RPMI8226 (cell line): ENCODE data around the gene ARL6IP6.
"Not testable (repeated sequence)": the region's sequence is repeated elsewhere in the genome, so short reads cannot be mapped to it uniquely, and the experiment has no call there.

ENCODE experiments used
- DNase-seq: peaks from one replicate; pipeline ENCODE4 v3.0.0-alpha.2; 2015

ARL6IP6 gene

GRCh38 chr2:152723918-152724317, 5.5 kb downstream of the ARL6IP6 start:
- no peak for DNase-seq

GRCh38 chr2:152729844-152730243, 11.4 kb downstream of the ARL6IP6 start:
- no peak for DNase-seq

DNA sequence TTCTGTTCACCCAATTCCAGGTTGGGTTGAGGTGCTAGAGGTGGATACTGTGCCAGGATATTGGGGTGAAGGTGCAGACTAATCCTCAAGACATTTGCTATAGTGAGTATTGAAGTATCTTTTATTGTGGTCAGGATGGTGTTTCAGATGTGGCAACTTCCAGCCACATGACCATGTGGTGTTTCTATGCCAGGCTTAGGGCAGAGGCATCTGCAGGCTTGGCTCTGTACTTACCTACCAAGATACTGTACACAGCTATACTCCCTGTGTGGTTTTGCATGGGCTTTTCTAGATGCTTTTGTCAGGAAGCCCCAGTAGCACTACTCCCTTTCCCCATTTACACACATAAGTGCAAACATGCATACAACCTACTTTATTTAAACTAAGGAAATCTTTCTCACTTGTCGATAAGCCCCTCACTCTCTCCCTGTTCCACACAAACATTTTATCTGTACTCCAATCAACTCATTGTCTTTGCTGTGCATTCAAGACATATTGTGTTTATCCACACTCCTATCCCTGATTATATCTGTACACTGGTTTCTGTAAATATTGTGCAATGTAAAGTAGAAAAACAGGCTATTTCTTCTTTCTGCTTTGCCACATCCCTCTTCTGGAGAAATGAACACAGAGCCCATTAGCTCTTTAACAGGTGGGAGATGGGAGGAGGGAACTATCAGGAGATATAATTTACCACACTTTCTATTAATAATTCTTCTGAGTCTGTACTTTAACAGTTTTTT, 12.3 kb downstream of the ARL6IP6 start:
- no peak for DNase-seq

DNA sequence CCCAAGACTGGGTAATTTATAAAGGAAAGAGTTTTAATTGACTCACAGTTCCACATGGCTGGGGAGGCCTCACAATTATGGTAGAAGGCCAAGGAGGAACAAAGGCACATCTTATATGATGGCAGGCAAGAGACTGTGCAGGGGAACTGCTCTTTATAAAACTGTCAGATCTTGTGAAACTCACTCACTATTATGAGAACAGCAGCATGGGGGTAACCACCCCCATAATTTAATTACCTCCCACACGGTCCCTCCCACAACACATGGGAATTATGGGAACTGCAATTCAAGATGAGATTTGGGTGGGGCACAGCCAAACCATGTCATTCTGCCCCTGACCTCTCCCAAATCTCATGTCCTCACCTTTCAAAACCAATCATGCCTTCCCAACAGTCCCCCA, 19.1 kb downstream of the ARL6IP6 start:
- DNase-seq, result not testable (repeated sequence)

- no peak for DNase-seq
Measured at GRCh38 chr2:152738438-152738837, 20.0 kb downstream of the ARL6IP6 start.

- DNase-seq, result not testable (repeated sequence)
Measured at GRCh38 chr2:152739705-152740104, 21.3 kb downstream of the ARL6IP6 start.

DNA sequence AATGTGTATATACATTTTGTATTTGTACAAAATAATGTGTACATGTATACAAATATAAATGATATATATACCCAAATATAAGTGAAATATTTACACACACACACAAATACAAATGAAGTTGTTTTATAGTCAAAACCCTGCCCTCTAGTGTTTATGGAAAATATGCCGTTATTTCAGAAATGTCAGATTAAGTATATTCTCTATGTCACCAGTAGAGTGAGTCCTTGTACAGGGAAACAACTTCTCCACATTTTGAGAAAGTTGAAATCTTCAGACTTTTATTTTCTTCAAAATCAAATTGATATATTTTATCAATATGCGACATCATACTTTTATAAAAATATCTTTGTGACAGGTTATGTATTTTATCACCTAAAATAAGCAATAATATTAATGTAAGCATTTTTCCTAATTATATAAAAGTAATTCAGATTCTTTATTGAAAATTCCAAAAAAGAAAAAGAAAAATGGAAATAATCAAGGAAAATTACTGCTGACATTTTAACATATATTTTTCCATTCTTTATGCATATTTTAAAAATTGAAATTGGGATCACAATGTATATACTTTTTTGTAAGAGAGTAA, 22.4 kb downstream of the ARL6IP6 start:
- DNase-seq, result peak; percentile 52

DNA sequence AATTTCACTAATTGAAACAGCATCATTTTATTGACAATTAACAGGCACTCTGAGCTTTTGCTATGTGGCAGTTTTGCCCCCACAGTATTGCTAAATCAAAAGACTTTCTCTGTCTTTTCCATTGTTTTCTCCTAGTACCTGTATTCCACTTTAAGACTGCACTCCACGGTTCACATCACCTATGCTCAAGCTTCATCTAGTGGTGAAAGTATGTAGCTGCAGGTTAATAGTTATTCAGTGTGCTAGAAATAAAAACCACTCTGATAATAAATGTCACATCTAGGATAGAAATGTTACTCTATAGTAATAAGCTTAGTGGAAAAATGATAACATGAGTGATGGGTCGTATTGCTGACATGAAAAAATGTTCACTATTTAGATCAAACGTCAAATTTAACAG, 24.6 kb downstream of the ARL6IP6 start:
- peak; percentile 13 for DNase-seq

- not testable (repeated sequence) for DNase-seq
Measured at GRCh38 chr2:152747751-152748150, 29.3 kb downstream of the ARL6IP6 start.

- DNase-seq, result peak; percentile 21
Measured at GRCh38 chr2:152755029-152755428, 36.6 kb downstream of the ARL6IP6 start.

GRCh38 chr2:152759290-152760072, 41.1 kb downstream of the ARL6IP6 start:
- DNase-seq, result no peak

GRCh38 chr2:152761214-152761613, 42.8 kb downstream of the ARL6IP6 start:
- DNase-seq, result no peak

- DNase-seq, result no peak
Measured at GRCh38 chr2:152762202-152762601, 43.8 kb downstream of the ARL6IP6 start.

- DNase-seq, result not testable (repeated sequence)
Measured at GRCh38 chr2:152763208-152763607, 44.8 kb downstream of the ARL6IP6 start.

DNA sequence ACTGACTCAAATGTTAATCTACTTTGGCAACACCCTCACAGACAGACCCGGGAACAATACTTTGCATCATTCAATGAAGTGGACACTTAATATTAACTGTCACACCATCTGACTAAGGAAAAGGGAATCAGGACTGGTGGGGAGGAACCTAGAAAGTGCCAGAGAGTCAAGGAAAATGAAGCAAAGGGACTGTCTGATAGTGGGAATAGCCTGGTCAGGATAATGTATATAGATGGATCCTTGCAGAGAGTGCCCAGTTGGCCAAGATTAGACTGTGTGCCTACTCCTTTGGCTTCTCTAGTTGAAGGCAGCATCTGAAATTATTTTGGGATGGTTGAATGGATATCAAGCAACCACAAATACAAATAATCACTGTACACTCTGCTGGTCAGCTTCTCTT, 45.2 kb downstream of the ARL6IP6 start:
- DNase-seq, result no peak

GRCh38 chr2:152766928-152767327, 48.5 kb downstream of the ARL6IP6 start:
- DNase-seq, result no peak

GRCh38 chr2:152781175-152781574, 62.8 kb downstream of the ARL6IP6 start:
- DNase-seq, result no peak

DNA sequence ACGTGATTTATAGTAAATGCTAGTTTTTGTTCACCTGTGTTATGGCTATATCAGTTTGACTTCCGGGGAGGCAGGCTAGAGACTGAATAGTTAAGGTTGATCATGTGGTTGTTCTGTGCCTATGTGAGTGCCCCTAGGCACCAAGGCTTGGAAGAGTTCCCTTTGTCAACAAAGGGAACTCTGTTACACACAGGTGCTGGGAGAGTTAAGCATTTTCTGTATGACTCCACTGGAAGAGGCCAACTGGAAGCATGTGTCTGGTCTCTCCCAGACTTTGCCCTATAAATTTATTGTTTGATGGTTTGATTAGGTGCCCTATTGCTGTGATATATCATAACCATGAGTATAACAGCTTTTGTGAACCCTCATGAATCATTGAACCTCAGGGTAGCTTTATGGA, 63.8 kb downstream of the ARL6IP6 start:
- no peak for DNase-seq

- DNase-seq, result no peak
Measured at GRCh38 chr2:152790883-152791282, 72.5 kb downstream of the ARL6IP6 start.

DNA sequence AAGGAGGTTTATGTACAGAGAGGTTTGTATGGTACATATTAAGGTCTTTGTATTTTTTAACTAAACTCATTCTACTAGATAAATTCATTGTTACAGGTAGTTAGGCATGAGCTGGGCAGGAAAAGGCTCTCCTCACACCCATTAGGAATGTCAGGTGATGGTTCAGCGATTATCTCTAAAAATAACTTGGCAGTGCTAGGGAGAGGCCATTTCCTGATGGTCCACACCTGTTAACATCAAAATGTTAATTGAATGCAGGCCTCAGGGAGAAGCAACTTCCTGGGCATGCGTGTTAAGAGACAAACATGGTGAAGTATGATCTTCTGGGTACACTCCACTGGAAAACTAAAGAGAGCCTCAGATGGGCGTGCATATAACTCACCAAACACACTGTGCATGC, 73.6 kb downstream of the ARL6IP6 start:
- DNase-seq, result no peak

DNA sequence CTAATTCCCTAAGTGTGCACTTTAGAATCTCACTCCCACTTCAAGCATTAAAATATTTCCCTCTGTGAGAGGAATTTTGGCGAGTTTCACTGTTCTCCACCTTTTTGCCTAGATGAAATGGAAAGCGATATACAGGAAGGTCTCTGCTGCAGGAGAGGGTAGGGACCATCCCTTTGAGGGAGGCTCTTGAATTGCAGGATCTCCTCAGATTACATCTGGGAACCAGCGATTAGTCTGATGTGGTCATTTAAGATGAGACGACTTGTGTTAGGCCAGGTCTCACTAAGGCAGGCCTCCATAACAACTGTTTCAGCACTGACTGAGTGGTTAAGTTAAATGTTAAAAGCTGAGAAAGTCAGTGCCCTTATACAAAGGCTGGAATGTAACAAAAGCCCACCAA, 74.6 kb downstream of the ARL6IP6 start:
- DNase-seq, result no peak

GRCh38 chr2:152796941-152797340, 78.5 kb downstream of the ARL6IP6 start:
- DNase-seq, result no peak

DNA sequence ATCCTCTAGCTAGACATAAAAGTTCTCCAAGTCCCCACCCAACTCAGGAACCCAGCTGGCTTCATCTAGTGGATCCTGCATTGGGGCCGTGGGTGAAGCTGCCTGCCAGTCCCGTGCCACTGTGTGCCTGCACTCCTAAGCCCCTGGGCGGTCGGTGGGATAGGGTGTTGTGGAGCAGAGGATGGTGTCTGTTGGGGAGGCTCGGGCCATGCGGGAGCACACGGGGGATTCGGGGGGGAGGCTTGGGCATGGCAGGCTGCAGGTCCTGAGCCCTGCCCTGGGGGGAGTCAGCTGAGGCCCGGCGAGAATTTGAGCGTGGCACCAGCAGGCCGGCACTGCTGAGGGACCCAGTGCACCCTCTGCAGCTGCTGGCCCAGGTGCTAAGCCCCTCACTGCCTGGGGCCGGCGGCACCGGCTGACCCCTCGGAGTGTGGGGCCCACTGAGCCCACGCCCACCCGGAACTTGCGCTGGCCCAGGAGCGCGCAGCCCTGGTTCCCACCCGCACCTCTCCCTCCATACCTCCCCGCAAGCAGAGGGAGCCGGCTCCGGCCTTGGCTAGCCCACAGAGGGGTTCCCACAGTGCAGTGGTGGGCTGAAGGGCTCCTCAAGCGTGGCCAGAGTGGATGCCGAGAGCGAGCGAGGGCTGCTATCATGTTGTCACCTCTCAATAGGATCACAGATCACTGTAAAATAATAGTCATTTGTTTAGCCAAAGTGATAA, 86.4 kb downstream of the ARL6IP6 start:
- DNase-seq, result no peak
